HG02678 (cell line): ENCODE measurements around the gene SLC30A10.
"Not testable (repeated sequence)": the region's sequence is repeated elsewhere in the genome, so short reads cannot be mapped to it uniquely, and the experiment has no call there.

Experiments used
- ATAC-seq: cut with Tn5 transposase; IDR thresholded peaks from one replicate; pipeline ENCODE4 v1.9.1; 2021; ENCODE audit warnings: mild to moderate bottlenecking, moderate library complexity; ENCODE audit not compliant: unreplicated experiment

Gene SLC30A10

DNA sequence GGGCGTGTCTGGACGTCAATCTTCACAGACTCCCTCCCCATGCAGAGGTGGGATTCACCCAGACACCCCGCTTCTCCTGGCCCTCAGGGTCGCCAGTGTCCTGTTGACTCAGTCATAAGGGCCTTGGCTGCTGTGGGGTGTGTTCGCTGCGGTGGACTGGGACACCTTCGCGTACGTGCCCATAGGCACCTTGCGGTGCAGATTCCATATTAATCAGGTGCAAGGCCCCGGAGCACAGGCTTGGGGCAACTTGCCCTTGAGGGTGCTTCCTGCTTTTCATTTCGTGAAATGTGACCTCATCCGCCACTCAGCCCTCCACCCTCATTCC is 398 bp upstream of the SLC30A10 start:
- no peak for ATAC-seq

DNA sequence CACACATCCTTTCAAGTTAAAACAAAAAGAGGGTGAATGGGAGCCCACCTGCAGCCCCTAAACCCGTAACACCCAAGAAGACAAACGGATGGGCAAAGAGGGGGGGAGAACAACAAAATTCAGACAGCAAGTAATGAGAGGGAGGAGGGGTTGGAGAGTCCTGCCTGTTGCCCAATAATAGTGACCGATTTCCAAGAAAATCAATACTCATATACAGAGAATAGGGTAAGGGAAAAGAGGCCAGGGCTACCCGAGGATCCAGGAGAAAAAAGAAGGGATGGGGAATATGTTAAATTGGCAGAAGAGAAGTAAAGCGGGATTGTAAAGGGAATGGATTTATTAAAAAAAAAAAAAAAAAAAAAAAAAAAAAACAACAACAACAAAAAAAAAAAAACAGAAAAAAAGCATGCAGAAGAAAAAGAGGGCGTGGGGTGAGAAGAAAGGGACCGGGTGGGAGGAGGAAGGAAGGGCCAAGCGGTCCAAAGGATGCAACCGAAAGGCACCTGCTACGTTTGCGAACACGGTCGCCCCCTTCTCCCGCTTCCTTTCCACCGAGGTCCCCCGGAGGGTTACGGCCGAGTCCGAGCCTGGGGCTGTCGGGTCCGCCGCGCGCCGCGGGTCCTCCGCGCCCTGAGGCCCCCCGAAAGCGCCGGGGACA is 930 bp downstream of the SLC30A10 start:
- ATAC-seq: peak; percentile 21

DNA sequence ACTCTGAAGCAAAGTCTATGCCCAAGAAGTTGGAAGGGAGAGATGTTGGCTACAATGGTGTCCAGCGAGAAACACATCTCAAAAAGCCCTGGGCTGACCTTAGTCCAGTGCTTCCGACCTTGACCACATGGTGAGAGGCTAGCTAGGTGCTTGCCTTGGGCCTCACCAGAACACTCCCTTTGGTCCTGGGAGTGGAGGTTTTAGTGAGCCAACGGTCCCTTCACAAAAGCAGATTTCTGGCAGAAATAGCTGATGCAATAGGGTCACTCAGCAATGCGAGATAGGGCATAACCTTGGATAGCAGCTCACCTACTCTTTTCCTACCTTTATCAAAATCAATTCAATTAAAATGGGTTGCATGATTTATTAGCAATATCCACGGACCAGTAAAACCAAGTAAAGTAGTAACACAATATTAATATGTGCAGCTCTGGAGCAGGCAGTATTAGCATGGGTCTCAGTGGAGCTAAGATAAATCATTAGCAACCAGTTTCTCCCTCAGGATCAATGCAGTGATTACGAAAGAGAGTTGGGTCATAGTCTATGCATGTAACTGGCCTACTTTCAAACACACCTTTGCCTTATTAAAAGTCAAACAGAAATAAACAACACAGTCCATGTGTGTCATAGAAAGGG is 1.9 kb downstream of the SLC30A10 start:
- no peak for ATAC-seq

- ATAC-seq: no peak
Measured at GRCh38 chr1:219924342-219924741, 4.0 kb downstream of the SLC30A10 start.

DNA sequence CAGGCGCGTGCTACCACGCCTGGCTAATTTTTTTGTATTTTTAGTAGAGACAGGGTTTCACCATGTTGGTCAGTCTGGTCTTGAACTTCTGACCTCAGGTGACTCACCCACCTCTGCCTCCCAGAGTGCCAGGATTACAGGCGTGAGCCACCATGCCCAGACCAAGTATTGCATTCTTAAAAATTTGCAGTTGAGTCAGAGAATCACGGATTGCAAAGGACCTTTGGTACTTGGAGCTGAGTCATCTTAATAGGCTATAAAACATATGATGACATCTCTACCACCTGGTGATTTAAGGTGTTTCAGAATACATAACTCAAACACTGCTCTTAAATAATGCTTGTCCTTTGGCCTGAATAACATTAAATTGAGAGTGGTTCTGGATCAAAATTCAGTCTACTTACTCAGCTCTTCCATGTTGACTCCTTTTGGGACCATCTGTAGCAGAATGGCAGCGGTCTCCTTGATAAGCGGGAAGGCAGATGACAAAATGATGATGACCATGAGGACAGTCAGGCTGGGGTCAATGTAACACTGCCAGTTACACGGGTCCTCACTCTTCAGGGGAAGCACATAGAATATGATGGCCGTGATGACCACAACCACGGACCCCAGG is 10.4 kb downstream of the SLC30A10 start:
- no peak for ATAC-seq

DNA sequence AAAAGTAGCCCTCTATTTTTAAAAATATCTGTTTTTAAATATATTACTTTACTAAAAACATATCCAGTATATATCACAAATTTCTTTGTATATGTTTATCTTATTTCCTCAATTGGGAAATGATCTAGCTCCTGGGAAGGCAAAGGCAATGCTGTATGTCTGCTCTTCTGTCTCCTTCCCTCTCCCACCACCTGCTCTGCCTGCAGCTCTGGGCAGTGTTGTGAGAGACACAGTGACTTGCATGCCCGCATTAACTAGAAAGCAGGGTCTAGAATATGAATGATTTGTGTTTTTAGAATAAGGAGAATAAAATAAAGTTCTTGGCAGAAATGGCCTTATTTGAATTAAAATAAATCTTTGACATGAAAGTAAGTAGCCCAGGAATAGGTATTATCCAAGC is 11.1 kb downstream of the SLC30A10 start:
- no peak for ATAC-seq

DNA sequence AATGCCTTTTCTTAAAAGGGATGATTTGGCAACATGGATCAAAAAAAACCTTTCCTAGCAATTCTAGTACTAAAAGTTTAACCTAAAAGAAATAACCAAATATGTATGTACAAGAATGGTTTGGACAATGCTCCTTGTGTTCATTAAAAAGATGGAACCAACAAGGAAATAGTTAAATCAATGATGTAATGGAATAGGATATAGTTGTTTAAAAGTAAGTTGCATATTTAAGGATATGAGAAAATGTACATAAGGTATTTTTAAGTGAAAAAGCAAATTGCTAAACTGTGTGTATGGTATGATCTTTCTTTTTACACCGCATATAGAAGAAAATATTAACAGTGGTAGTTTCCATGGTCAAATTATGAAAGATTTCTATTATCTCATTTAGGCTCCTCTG is 12.1 kb downstream of the SLC30A10 start:
- ATAC-seq: no peak

DNA sequence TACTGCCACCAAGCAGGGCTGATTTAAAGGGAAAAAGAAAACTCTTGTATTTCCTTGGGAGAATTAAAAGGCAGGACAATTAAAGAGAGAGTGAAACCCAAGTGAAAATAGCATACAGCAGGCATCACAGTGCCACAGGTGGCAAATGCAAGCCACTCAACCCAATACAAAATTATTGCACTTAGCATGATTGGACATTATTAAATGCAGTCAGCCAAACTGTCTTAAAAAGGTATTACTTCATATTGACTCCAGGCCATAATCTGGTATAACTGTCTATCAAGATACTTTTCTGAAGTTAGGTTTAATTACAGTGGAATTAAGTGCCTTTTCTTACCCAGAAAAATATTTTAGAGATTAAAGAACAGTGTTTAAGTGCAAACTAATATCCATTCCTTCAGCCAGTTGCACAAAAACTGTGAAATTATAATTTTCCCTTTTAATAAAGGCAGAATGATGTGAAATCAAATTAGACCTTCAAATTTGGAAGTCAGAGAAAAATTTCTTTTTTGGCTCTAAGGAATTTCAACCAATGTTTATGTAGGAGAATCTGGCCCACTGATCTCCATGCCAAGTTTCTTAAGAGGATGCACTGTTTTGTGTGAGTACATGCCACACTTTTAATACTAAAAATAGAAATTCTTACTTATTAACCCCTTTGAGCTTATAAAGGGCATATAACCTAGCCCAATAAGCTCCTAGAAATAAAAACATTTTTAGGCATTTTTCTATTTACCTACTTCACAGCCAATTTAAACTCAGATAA is 15.2 kb downstream of the SLC30A10 start:
- ATAC-seq: no peak

- no peak for ATAC-seq
Measured at GRCh38 chr1:219910716-219911115, 17.6 kb downstream of the SLC30A10 start.

DNA sequence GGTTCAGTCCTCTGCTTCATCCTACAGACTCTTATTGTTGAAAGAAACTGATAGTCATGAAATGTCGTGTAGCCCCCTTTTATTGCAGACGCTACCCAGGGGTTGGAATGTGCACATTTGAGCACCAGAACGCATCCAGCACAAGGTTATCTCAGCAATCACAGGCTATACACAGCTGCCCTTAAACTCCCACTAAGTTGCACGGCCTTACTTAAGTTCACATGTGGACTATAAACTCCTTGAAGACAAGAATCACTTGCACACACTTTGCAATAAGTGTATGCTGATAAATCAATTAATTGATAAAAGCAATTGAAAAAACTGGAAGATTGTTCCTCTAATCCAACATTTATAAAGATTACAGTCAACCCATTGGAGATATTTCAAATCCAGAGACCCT is 18.9 kb downstream of the SLC30A10 start:
- ATAC-seq: no peak

- no peak for ATAC-seq
Measured at GRCh38 chr1:219908170-219908569, 20.2 kb downstream of the SLC30A10 start.

GRCh38 chr1:219907772-219908070 is 20.6 kb downstream of the SLC30A10 start:
- ATAC-seq: no peak

DNA sequence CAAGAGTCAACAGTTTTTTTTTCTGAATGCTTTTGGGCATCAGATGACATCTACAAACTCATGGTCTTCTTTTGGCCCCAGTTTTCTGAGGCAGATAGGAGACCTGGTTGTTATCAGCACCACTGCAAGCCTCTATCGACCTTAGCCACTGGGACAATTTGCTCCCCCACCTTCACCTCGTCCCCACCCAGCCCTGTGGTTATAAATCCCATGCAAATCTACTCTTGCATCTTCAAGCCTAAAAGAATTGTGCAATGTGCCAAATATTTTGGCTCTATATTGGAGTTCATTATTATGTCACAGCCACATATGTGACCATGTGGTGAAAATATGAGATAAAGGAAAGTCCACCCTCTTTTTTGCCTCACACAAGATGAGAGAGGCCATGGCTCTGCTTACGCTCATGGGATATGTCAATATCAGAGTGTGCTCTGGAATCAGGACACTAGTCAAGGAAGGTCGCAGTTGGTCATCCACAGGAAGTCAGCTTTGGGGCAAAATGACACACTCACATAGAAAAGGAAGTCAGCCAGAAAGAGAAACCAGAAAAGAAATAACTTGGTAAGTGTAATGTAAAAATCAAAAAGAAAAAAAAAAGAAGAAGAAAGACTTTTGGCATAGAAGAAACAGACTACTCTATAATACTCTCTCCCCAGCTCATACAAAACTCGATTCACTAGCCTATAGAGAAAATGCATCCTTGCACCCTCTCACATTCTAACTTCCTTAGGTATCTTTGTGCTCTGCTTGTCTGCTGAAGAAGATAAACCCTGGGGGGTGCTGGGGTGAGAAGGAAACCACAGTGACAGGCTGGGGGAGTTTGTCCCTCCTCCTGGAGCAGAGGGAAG is 21.2 kb downstream of the SLC30A10 start:
- no peak for ATAC-seq

- not testable (repeated sequence) for ATAC-seq
Measured at GRCh38 chr1:219906565-219906923, 21.8 kb downstream of the SLC30A10 start.

DNA sequence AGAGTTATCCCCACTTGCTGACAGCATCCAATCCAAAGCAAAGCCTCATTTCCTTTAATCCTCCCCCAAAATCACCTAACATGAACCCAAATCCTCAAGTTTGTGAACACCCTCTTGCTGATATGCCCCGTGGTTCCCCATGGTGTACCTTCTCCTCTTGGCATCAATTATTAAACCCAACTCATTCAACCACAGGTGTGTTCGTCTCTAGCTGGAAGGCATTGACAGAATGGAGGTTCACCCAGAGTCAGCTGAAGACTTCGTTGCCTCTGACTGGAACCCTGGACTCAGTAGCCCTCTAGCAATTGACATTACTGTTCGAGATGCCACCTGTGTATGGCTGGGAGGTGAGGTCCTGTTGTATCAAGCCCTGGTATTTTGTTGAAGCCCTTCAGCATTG is 22.8 kb downstream of the SLC30A10 start:
- no peak for ATAC-seq

GRCh38 chr1:219904934-219905333 is 23.4 kb downstream of the SLC30A10 start:
- ATAC-seq: no peak

- ATAC-seq: no peak
Measured at GRCh38 chr1:219903353-219903871, 24.9 kb downstream of the SLC30A10 start.

- ATAC-seq: no peak
Measured at GRCh38 chr1:219902951-219903350, 25.4 kb downstream of the SLC30A10 start.

DNA sequence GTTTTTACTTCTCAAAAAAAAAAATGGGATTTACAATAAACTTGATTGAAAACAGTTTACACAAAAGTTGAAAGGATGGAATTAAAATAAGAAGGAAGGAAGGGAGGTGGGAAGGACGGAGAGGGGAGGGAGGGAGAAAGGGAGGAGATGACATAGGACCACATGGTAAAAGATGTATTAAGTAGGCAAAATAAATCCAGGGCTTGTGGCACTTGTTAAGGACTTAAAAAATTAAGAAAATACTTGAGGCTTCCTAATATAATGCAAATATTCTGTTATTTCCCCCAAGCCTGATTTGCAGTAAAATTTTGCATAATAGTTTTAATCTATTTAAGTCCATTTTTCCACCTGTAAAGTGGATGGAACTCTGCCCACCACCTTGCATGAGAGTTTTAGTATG is 27.5 kb downstream of the SLC30A10 start:
- no peak for ATAC-seq

DNA sequence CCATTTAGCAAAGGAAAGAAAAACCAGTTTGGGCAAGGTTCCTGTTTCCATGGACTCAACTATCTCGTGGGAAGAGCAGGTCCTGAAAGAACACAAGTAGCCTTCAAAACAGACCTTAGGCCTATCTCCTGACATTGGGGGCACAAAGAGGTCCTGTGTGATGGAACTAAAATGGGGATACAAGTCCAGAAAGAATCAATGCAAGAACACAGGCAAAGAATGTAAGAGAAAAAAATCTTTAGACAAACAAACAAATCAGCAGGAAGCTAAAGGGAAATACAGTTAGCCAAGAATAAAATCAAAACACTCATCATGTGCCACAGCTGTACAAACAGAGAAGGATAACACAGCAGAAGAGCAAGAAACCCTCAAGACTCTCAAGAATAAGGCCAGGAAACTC is 28.2 kb downstream of the SLC30A10 start:
- no peak for ATAC-seq

DNA sequence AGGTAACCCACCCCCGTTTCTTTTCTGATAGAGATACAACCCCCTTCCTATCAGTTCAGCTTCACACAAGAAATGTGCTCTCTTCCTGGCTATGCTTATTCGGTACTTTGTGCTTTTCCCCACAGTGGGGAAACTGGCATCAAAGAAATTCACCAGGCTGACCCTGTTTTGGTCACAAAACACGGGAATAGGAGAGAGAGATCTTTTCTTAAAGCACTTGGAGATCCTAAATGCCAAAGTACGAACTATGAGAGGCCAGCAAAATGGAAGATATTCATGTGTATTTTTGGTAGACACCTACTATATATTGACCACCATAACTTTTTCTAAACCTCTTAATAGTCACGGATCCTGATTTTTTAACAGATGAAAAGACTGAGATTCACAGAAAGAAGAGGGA is 30.0 kb downstream of the SLC30A10 start:
- ATAC-seq: no peak
